Renal pelvis (tissue), 4 donors: ENCODE results near the gene ALK. TPM values are rescaled to one million over a fixed set of nuclear protein-coding genes. Genes with fewer than 3 reads are reported as not detected.
A peak's percentile ranks its signal among the peaks of the same experiment; 100 is the strongest.
"Not testable (repeated sequence)": the region's sequence is repeated elsewhere in the genome, so short reads cannot be mapped to it uniquely, and the experiment has no call there.

Source experiments
- DNase-seq: peaks from one replicate; pipeline ENCODE4 v3.0.0-alpha.2; 2013
- polyA plus RNA-seq, 3 donors: library from polyadenylated mRNA; unstranded; fragments of 120-200 nt; gene quantifications; one replicate each; pipeline ENCODE4 v1.2.1, GENCODE V29; 2013; ENCODE audit not compliant: insufficient read length in 3 of 3

Gene ALK
- polyA plus RNA-seq, 3 donors: 0.22 to 0.55 (median 0.36) TPM

- DNase-seq: no peak
Measured at GRCh38 chr2:29276151-29276550, 645.2 kb downstream of the ALK start.

- no peak for DNase-seq
Measured at GRCh38 chr2:29275186-29275585, 646.2 kb downstream of the ALK start.

- DNase-seq: no peak
Measured at GRCh38 chr2:29273685-29274611, 647.4 kb downstream of the ALK start.

GRCh38 chr2:29273004-29273684 is 648.2 kb downstream of the ALK start:
- DNase-seq: no peak

- DNase-seq: no peak
Measured at GRCh38 chr2:29272311-29272710, 649.1 kb downstream of the ALK start.

GRCh38 chr2:29270701-29271121 is 650.7 kb downstream of the ALK start:
- no peak for DNase-seq

GRCh38 chr2:29269765-29270109 is 651.6 kb downstream of the ALK start:
- no peak for DNase-seq

- DNase-seq: no peak
Measured at GRCh38 chr2:29269095-29269764, 652.2 kb downstream of the ALK start.

- DNase-seq: no peak
Measured at GRCh38 chr2:29267720-29268119, 653.7 kb downstream of the ALK start.

GRCh38 chr2:29263886-29264285 is 657.5 kb downstream of the ALK start:
- no peak for DNase-seq

GRCh38 chr2:29262681-29263260 is 658.6 kb downstream of the ALK start:
- no peak for DNase-seq

- DNase-seq: no peak
Measured at GRCh38 chr2:29261003-29261402, 660.4 kb downstream of the ALK start.

- no peak for DNase-seq
Measured at GRCh38 chr2:29260142-29260772, 661.1 kb downstream of the ALK start.

GRCh38 chr2:29259221-29259620 is 662.2 kb downstream of the ALK start:
- DNase-seq: no peak

- peak; percentile 31 for DNase-seq
Measured at GRCh38 chr2:29255004-29255403, 666.4 kb downstream of the ALK start.

GRCh38 chr2:29253495-29254275 is 667.7 kb downstream of the ALK start:
- DNase-seq: not testable (repeated sequence)

GRCh38 chr2:29253026-29253425 is 668.4 kb downstream of the ALK start:
- no peak for DNase-seq

- no peak for DNase-seq
Measured at GRCh38 chr2:29251406-29251805, 670.0 kb downstream of the ALK start.

GRCh38 chr2:29250977-29251376 is 670.4 kb downstream of the ALK start:
- no peak for DNase-seq

- no peak for DNase-seq
Measured at GRCh38 chr2:29249666-29250253, 671.6 kb downstream of the ALK start.
